GM12878 (cell line): ENCODE measurements around the gene FGFBP1. TPM values are rescaled to one million over a fixed set of nuclear protein-coding genes. Genes with fewer than 3 reads are reported as not detected.

Experiments
- ATAC-seq: fragments of 200-7000 bp; cut with Tn5 transposase; 3 replicates; pipeline ENCODE4 v1.9.1; 2020; ENCODE audit warnings: mild to moderate bottlenecking, moderate library complexity
- BruUV-seq: library from RNA; stranded (reverse); fragments of 400-500 nt; replicated peaks from 2 replicates; lab custom pipeline; 2021; lab: Mats Ljungman, UMichigan
- CTCF ChIA-PET: fragments of 300-600 bp; sonication (Branson Sonifier 250); formaldehyde crosslinking; extraction: SDS; loops from one replicate; lab custom pipeline; 2021; ENCODE audit warnings: inconsistent platforms; lab: Yijun Ruan, JAX
- POLR2A ChIA-PET: fragments of 350-600 bp; formaldehyde crosslinking; extraction: SDS; loops from one replicate; lab custom pipeline; 2021; ENCODE audit warnings: inconsistent platforms; lab: Charles Lee
- RAD21 ChIA-PET: fragments of 300-600 bp; sonication (Branson Sonifier 250); formaldehyde crosslinking; loops from one replicate; lab custom pipeline; 2023; ENCODE audit warnings: antibody characterized with exemption; ENCODE audit not compliant: unreplicated experiment; lab: Charles Lee
- SMC1A ChIA-PET: fragments of 300-600 bp; sonication (Branson Sonifier 250); formaldehyde crosslinking; loops from one replicate; lab custom pipeline; 2023; ENCODE audit not compliant: unreplicated experiment, uncharacterized antibody; lab: Charles Lee
- DNase-seq: peaks from one replicate; pipeline ENCODE4 v3.0.0-alpha.2; 2011; ENCODE audit warnings: low read depth, low spot score
- FAIRE-seq: peaks from 3 replicates; lab custom pipeline; 2011; peaks lifted over from hg19 to GRCh38; lab: Jason Lieb, UNC
- H2AFZ ChIP-seq: 2 replicates; pipeline ENCODE4 v1.6.0; 2011; ENCODE audit warnings: low read depth, low read length, control low read depth; ENCODE audit not compliant: control insufficient read depth
- H3K27ac ChIP-seq: 2 replicates; pipeline ENCODE4 v1.5.1; 2011; ENCODE audit warnings: control low read depth; ENCODE audit not compliant: control insufficient read depth, insufficient read depth
- H3K27me3 ChIP-seq, 2 experiments: replicated peaks in 1 of 2; 2 replicates each; pipeline versions ENCODE4 v1.6.0 to v1.6.1; 2011; ENCODE audit warnings: low read length in 1 of 2; ENCODE audit not compliant: control insufficient read depth in 2 of 2, insufficient read depth in 2 of 2
- H3K36me3 ChIP-seq, 2 experiments: 2 replicates each; pipeline ENCODE4 v1.5.1; 2011; ENCODE audit warnings: low read length in 1 of 2; ENCODE audit not compliant: control insufficient read depth in 2 of 2, insufficient read depth in 2 of 2
- H3K4me1 ChIP-seq: 2 replicates; pipeline ENCODE4 v1.6.1; 2011; ENCODE audit warnings: mild to moderate bottlenecking, low read length, moderate library complexity, mixed read lengths; ENCODE audit not compliant: control insufficient read depth, insufficient read depth
- H3K4me2 ChIP-seq: 2 replicates; pipeline ENCODE4 v1.6.0; 2011; ENCODE audit warnings: control low read depth; ENCODE audit not compliant: control insufficient read depth, insufficient read depth
- H3K4me3 ChIP-seq: fragments of 200-600 bp; sonication (generic); 2 replicates; pipeline ENCODE4 v1.5.1; 2016
- H3K79me2 ChIP-seq: 2 replicates; pipeline ENCODE4 v1.6.0; 2011; ENCODE audit warnings: low read length; ENCODE audit not compliant: control insufficient read depth, insufficient read depth
- H3K9ac ChIP-seq: 2 replicates; pipeline ENCODE4 v1.8.0; 2011; ENCODE audit warnings: low read length, control low read depth, mixed read lengths; ENCODE audit not compliant: control insufficient read depth, insufficient read depth
- H3K9me3 ChIP-seq: replicated peaks from 3 replicates; pipeline ENCODE4 v1.5.1; 2011; ENCODE audit warnings: mild to moderate bottlenecking, low read length; ENCODE audit not compliant: control insufficient read depth, insufficient read depth
- H4K20me1 ChIP-seq: 2 replicates; pipeline ENCODE4 v1.6.0; 2011; ENCODE audit not compliant: control insufficient read depth, insufficient read depth
- ATF7 ChIP-seq: fragments of 450-650 bp; IDR thresholded peaks from 2 replicates; pipeline ENCODE4 v1.6.1; 2016; ENCODE audit warnings: low read depth, mild to moderate bottlenecking
- BHLHE40 ChIP-seq, 2 experiments: fragments of 450-650 bp in 1 of 2; IDR thresholded peaks; 2 replicates each; pipeline ENCODE4 v1.6.1; 2011 to 2017; ENCODE audit warnings: low read depth in 2 of 2, borderline replicate concordance in 1 of 2, improper control_type of control experiment in 1 of 2, low read length in 1 of 2, mild to moderate bottlenecking in 1 of 2
- CREM ChIP-seq: IDR thresholded peaks from 2 replicates; pipeline ENCODE4 v1.6.1; 2014; ENCODE audit warnings: antibody characterized with exemption, low read depth
- EP300 ChIP-seq, 2 experiments: fragments of 150-350 bp in 1 of 2; IDR thresholded peaks; 2 replicates each; pipeline ENCODE4 v1.6.1; 2011 to 2012; ENCODE audit warnings: low read depth in 2 of 2, low read length in 2 of 2, borderline replicate concordance in 1 of 2, improper control_type of control experiment in 1 of 2, inconsistent platforms in 1 of 2; ENCODE audit not compliant: control insufficient read depth in 1 of 2
- ESRRA ChIP-seq: IDR thresholded peaks from 2 replicates; pipeline ENCODE4 v1.6.1; 2012; ENCODE audit warnings: mild to moderate bottlenecking, low read length, improper control_type of control experiment
- GATAD2B ChIP-seq: fragments of 450-650 bp; conservative IDR thresholded peaks from 2 replicates; pipeline ENCODE4 v1.6.1; 2017; ENCODE audit warnings: low read depth, mild to moderate bottlenecking, moderate library complexity
- HDAC2 ChIP-seq: fragments of 200-600 bp; sonication (generic); IDR thresholded peaks from 2 replicates; pipeline ENCODE4 v1.6.1; 2017
- HDAC6 ChIP-seq: fragments of 200-600 bp; sonication (generic); IDR thresholded peaks from one replicate; pipeline ENCODE4 v1.8.0; 2017; ENCODE audit warnings: antibody characterized with exemption; ENCODE audit not compliant: unreplicated experiment
- JUNB ChIP-seq: IDR thresholded peaks from 2 replicates; pipeline ENCODE4 v1.6.1; 2016; ENCODE audit warnings: antibody characterized with exemption, mild to moderate bottlenecking
- KAT2A ChIP-seq: conservative IDR thresholded peaks from 2 replicates; pipeline ENCODE4 v1.6.1; 2011; ENCODE audit warnings: low read depth, low read length; ENCODE audit not compliant: control insufficient read depth
- KDM1A ChIP-seq: fragments of 200-600 bp; sonication (generic); IDR thresholded peaks from 2 replicates; pipeline ENCODE4 v1.6.1; 2016; ENCODE audit warnings: borderline replicate concordance
- NR2C1 ChIP-seq: fragments of 450-650 bp; IDR thresholded peaks from 2 replicates; pipeline ENCODE4 v1.6.1; 2017; ENCODE audit warnings: antibody characterized with exemption, mild to moderate bottlenecking, moderate library complexity
- SIN3A ChIP-seq: IDR thresholded peaks from 2 replicates; pipeline ENCODE4 v1.6.1; 2012; ENCODE audit warnings: low read depth, low read length, improper control_type of control experiment
- SUPT20H ChIP-seq: IDR thresholded peaks from 2 replicates; pipeline ENCODE4 v1.6.1; 2011; ENCODE audit warnings: low read depth, mild to moderate bottlenecking, low read length, moderate library complexity, borderline replicate concordance; ENCODE audit not compliant: control insufficient read depth
- YBX1 ChIP-seq: fragments of 450-650 bp; IDR thresholded peaks from 2 replicates; pipeline ENCODE4 v1.6.1; 2016; ENCODE audit warnings: antibody characterized with exemption
- ZNF207 ChIP-seq: fragments of 450-650 bp; IDR thresholded peaks from 2 replicates; pipeline ENCODE4 v1.6.1; 2014; ENCODE audit warnings: antibody characterized with exemption, mild to moderate bottlenecking, borderline replicate concordance
- ZZZ3 ChIP-seq: IDR thresholded peaks from 2 replicates; pipeline ENCODE4 v1.6.1; 2011; ENCODE audit warnings: low read depth; ENCODE audit not compliant: control insufficient read depth, insufficient read length
- WGBS: methylation state at CpG from one replicate; pipeline ENCODE4 v1.1.6; 2016; ENCODE audit warnings: low lambda C conversion rate; ENCODE audit not compliant: insufficient replicate concordance, insufficient coverage; ENCODE audit errors: missing lambda C conversion rate; 5-methylcytosine and 5-hydroxymethylcytosine counted together
- in situ Hi-C: fragments of 300-500 bp; cut with MboI; formaldehyde crosslinking; loops from 9 replicates; pipeline ENCODE4 v1.14.3; 2018; ENCODE audit warnings: mixed read lengths
- intact Hi-C: fragments of 100-400 bp; cut with micrococcal nuclease; formaldehyde crosslinking; loops from one replicate; pipeline ENCODE4 v1.14.2; 2022; ENCODE audit not compliant: unreplicated experiment
- polyA plus RNA-seq, 11 experiments: library from polyadenylated mRNA; depleted of rRNA in 4 of 11; unstranded in 6 of 11; stranded (reverse) in 5 of 11; fragments of >200 nt; fragmentation: Nextera tagmentation in 4 of 11; fragmentation: Illumina TruSeq in 1 of 11; extraction: Ambion mirVana in 4 of 11; extraction: Trizol in 1 of 11; gene quantifications; 1 replicate in 1 of 11; 2 replicates in 10 of 11; pipeline versions ENCODE4 v1.2.1 to v1.2.3, GENCODE V29; 2011 to 2016; ENCODE audit warnings: inconsistent platforms in 2 of 11, missing spikeins in 2 of 11, low read depth in 1 of 11
- total RNA-seq, 4 experiments: library from RNA; depleted of rRNA in 3 of 4; stranded (reverse); fragments of >200 nt in 3 of 4; fragmentation: Illumina TruSeq in 1 of 4; extraction: Trizol in 1 of 4; gene quantifications; 2 replicates each; pipeline versions ENCODE4 v1.2.1 to v1.2.3, GENCODE V29; 2013 to 2021
- TF ChIP-seq, protein P1 (sequence below): IDR thresholded peaks from 2 replicates; pipeline ENCODE4 v1.6.1; 2012; ENCODE audit warnings: low read depth, low read length, improper control_type of control experiment
- TF ChIP-seq, protein P2 (sequence below): fragments of 450-650 bp; IDR thresholded peaks from 2 replicates; pipeline ENCODE4 v1.6.1; 2018; ENCODE audit warnings: borderline replicate concordance, mild to moderate bottlenecking; ENCODE audit not compliant: partially characterized antibody
- TF ChIP-seq, protein P3 (sequence below): IDR thresholded peaks from 2 replicates; pipeline ENCODE4 v1.6.1; 2011; ENCODE audit warnings: borderline replicate concordance, low read depth, mild to moderate bottlenecking, moderate library complexity, low read length; ENCODE audit not compliant: insufficient read depth, poor library complexity, severe bottlenecking

Gene FGFBP1
- total and polyA plus RNA-seq, 10 of the 15 experiments (the other 5 are each of a cell fraction or from before 2014, with no cell fraction given): 0.09 to 0.11 (median 0.09) TPM; not detected in 7

DNA sequence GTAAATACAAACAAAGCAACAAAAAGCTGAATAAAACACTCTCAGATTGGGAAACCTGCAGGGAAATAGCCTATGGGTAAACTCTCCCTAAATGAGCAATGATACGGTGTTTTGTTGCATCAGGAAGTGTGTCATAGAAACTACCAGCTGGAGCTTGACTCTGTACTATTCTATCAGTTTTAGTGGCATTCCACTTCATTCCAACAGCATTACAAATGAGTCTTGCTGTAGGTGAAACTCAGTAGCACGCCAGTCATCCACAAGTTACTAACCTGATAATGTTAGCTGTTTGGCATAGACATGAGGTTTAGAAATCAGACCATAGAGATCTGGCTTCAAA is 24.9 kb downstream of the FGFBP1 start:
- ChIA-PET RAD21 (no interaction called here), CTCF (interaction anchor here (0.9 to 1.4 kb wide), 4 partner anchors 31 to 108 kb away, joined by 3 to 4 read pairs (median 4); no protein-coding TSS in a partner anchor), POLR2A (no interaction called here), SMC1A (interaction anchor here (1.3 to 2.0 kb wide), 2 partner anchors 24 to 31 kb away, joined by 5 read pairs; no protein-coding TSS in a partner anchor)
- H3K4me1 ChIP-seq: no peaks in the 10 kb centered on the region
- DNase-seq (no peak), FAIRE-seq (no peak), ATAC-seq (peak; percentile 22; the same call in 1 of the 3 replicates)
- no peak overlapping the region for H3K4me2 ChIP-seq
- in situ Hi-C loops (no loop called here), intact Hi-C loops (no loop called here)
- no peaks in the 10 kb centered on the region for H3K79me2 ChIP-seq
- no peak overlapping the region for H3K9ac ChIP-seq
- no peaks in the 10 kb centered on the region; a peak in 1 of 4 replicates for H3K27me3 ChIP-seq
- H3K36me3 ChIP-seq: no peaks in the 10 kb centered on the region
- H4K20me1 ChIP-seq: no peaks in the 10 kb centered on the region
- H3K9me3 ChIP-seq: no peaks in the 10 kb centered on the region
- H2AFZ ChIP-seq: no peak overlapping the region
- 3% methylated on average over 2 of the region's 2 CpGs for WGBS
- no peak overlapping the region for H3K4me3 ChIP-seq
- TF ChIP-seq SUPT20H: no peak
- TF ChIP-seq KDM1A: no peak
- no peak for TF ChIP-seq GATAD2B
- no peak for TF ChIP-seq HDAC2
- TF ChIP-seq SIN3A: no peak
- TF ChIP-seq NR2C1: no peak
- TF ChIP-seq CREM: no peak
- no peak for TF ChIP-seq BHLHE40 (IDR thresholded peaks at IDR 0.05; ENCODE audit: borderline replicate concordance in 1 of 2, low read depth in 2 of 2, low read length in 1 of 2)
- no peak for TF ChIP-seq ZNF207
- TF ChIP-seq, protein P1, sequence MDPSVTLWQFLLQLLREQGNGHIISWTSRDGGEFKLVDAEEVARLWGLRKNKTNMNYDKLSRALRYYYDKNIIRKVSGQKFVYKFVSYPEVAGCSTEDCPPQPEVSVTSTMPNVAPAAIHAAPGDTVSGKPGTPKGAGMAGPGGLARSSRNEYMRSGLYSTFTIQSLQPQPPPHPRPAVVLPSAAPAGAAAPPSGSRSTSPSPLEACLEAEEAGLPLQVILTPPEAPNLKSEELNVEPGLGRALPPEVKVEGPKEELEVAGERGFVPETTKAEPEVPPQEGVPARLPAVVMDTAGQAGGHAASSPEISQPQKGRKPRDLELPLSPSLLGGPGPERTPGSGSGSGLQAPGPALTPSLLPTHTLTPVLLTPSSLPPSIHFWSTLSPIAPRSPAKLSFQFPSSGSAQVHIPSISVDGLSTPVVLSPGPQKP: no peak
- no peak for TF ChIP-seq ATF7
- TF ChIP-seq ESRRA: no peak
- TF ChIP-seq KAT2A: no peak
- no peak for TF ChIP-seq HDAC6
- no peak for TF ChIP-seq JUNB
- TF ChIP-seq, protein P2, sequence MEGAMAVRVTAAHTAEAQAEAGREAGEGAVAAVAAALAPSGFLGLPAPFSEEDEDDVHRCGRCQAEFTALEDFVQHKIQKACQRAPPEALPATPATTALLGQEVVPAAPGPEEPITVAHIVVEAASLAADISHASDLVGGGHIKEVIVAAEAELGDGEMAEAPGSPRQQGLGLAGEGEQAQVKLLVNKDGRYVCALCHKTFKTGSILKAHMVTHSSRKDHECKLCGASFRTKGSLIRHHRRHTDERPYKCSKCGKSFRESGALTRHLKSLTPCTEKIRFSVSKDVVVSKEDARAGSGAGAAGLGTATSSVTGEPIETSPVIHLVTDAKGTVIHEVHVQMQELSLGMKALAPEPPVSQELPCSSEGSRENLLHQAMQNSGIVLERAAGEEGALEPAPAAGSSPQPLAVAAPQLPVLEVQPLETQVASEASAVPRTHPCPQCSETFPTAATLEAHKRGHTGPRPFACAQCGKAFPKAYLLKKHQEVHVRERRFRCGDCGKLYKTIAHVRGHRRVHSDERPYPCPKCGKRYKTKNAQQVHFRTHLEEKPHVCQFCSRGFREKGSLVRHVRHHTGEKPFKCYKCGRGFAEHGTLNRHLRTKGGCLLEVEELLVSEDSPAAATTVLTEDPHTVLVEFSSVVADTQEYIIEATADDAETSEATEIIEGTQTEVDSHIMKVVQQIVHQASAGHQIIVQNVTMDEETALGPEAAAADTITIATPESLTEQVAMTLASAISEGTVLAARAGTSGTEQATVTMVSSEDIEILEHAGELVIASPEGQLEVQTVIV: no peak
- TF ChIP-seq ZZZ3: no peak
- no peak for TF ChIP-seq EP300 (IDR thresholded peaks at IDR 0.05; ENCODE audit: borderline replicate concordance in 1 of 2, control insufficient read depth in 1 of 2, low read depth in 2 of 2, low read length in 2 of 2)
- no peak for TF ChIP-seq YBX1
- TF ChIP-seq, protein P3, sequence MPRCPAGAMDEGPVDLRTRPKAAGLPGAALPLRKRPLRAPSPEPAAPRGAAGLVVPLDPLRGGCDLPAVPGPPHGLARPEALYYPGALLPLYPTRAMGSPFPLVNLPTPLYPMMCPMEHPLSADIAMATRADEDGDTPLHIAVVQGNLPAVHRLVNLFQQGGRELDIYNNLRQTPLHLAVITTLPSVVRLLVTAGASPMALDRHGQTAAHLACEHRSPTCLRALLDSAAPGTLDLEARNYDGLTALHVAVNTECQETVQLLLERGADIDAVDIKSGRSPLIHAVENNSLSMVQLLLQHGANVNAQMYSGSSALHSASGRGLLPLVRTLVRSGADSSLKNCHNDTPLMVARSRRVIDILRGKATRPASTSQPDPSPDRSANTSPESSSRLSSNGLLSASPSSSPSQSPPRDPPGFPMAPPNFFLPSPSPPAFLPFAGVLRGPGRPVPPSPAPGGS: no peak
- H3K27ac ChIP-seq: no peak overlapping the region
- no TSS peak for BruUV-seq
